Neural cell (in vitro differentiated cells): Measurements from ENCODE around the gene UACA.

Source experiments
- CTCF ChIP-seq: fragments of 450-650 bp; IDR thresholded peaks from 2 replicates; pipeline ENCODE4 v1.5.1; 2014; ENCODE audit warnings: antibody characterized with exemption, mild to moderate bottlenecking, moderate library complexity; ENCODE audit not compliant: poor library complexity, severe bottlenecking
- EP300 ChIP-seq: fragments of 450-650 bp; conservative IDR thresholded peaks from 2 replicates; pipeline ENCODE4 v1.6.1; 2014; ENCODE audit warnings: antibody characterized with exemption, mild to moderate bottlenecking, moderate library complexity; ENCODE audit not compliant: poor library complexity, severe bottlenecking
- EZH2 ChIP-seq: fragments of 200-600, 300-800 bp; shearing (Covaris generic), sonication (generic); IDR thresholded peaks from 2 replicates; pipeline ENCODE4 v1.6.1; 2014; ENCODE audit warnings: antibody characterized with exemption, low read length, borderline replicate concordance, mild to moderate bottlenecking; ENCODE audit not compliant: insufficient read depth, poor library complexity, severe bottlenecking
- MXI1 ChIP-seq: fragments of 450-650 bp; conservative IDR thresholded peaks from 2 replicates; pipeline ENCODE4 v1.6.1; 2014; ENCODE audit warnings: antibody characterized with exemption, mild to moderate bottlenecking; ENCODE audit not compliant: poor library complexity, severe bottlenecking
- POLR2AphosphoS5 ChIP-seq: IDR thresholded peaks from 2 replicates; pipeline ENCODE4 v1.6.1; 2012
- RAD21 ChIP-seq: fragments of 450-650 bp; conservative IDR thresholded peaks from 2 replicates; pipeline ENCODE4 v1.6.1; 2014; ENCODE audit warnings: antibody characterized with exemption, mild to moderate bottlenecking, moderate library complexity
- REST ChIP-seq: IDR thresholded peaks from 2 replicates; pipeline ENCODE4 v1.6.1; 2012; ENCODE audit warnings: borderline replicate concordance
- SMC3 ChIP-seq: fragments of 450-650 bp; conservative IDR thresholded peaks from 2 replicates; pipeline ENCODE4 v1.6.1; 2014; ENCODE audit warnings: antibody characterized with exemption, mild to moderate bottlenecking, moderate library complexity; ENCODE audit not compliant: poor library complexity

- TF ChIP-seq CTCF (no peak), EP300 (no peak), SMC3 (no peak), EZH2 (no peak), POLR2AphosphoS5 (no peak), MXI1 (no peak), RAD21 (no peak), REST (no peak)
Observed at GRCh38 chr15:70625011-70625410, 138.3 kb downstream of the UACA start.
